Stimulated activated CD4-positive, alpha-beta T cell treated with anti-CD3 and anti-CD28 coated beads, TNF-alpha, amount 100 ng/mL, for 24 hours (primary cell): ENCODE data around the gene TBC1D1.

ENCODE experiments used
- DNase-seq, 3 experiments: peaks; one replicate each; pipeline ENCODE4 v3.0.0-alpha.2; 2020; ENCODE audit warnings: low read depth in 3 of 3

The TBC1D1 gene

GRCh38 chr4:38078590-38079421 is 187.9 kb downstream of the TBC1D1 start:
- no peak for DNase-seq

- no peak for DNase-seq
Measured at GRCh38 chr4:38080061-38080974, 189.4 kb downstream of the TBC1D1 start.

- DNase-seq: no peak
Measured at GRCh38 chr4:38082021-38082420, 191.1 kb downstream of the TBC1D1 start.

- no peak for DNase-seq
Measured at GRCh38 chr4:38082424-38083385, 191.8 kb downstream of the TBC1D1 start.

GRCh38 chr4:38084877-38085711 is 194.2 kb downstream of the TBC1D1 start:
- DNase-seq: no peak

- DNase-seq: no peak
Measured at GRCh38 chr4:38085751-38086150, 194.9 kb downstream of the TBC1D1 start.

GRCh38 chr4:38086151-38086848 is 195.4 kb downstream of the TBC1D1 start:
- no peak for DNase-seq

- DNase-seq: no peak
Measured at GRCh38 chr4:38086849-38087226, 196.0 kb downstream of the TBC1D1 start.

GRCh38 chr4:38088321-38088720 is 197.4 kb downstream of the TBC1D1 start:
- DNase-seq: no peak

- no peak for DNase-seq
Measured at GRCh38 chr4:38089961-38090360, 199.1 kb downstream of the TBC1D1 start.

- no peak for DNase-seq
Measured at GRCh38 chr4:38090455-38091246, 199.8 kb downstream of the TBC1D1 start.

- DNase-seq: no peak
Measured at GRCh38 chr4:38091636-38092035, 200.8 kb downstream of the TBC1D1 start.

- no peak for DNase-seq
Measured at GRCh38 chr4:38092701-38093100, 201.8 kb downstream of the TBC1D1 start.

GRCh38 chr4:38094419-38094818 is 203.5 kb downstream of the TBC1D1 start:
- DNase-seq: no peak

- DNase-seq: no peak
Measured at GRCh38 chr4:38095691-38096090, 204.8 kb downstream of the TBC1D1 start.

GRCh38 chr4:38097818-38098217 is 206.9 kb downstream of the TBC1D1 start:
- DNase-seq: no peak

- no peak for DNase-seq
Measured at GRCh38 chr4:38099020-38099600, 208.2 kb downstream of the TBC1D1 start.

GRCh38 chr4:38099908-38100407 is 209.1 kb downstream of the TBC1D1 start:
- DNase-seq: no peak
